Colonic mucosa (tissue), 4 donors: ENCODE measurements around the gene TP53I13. TPM values are rescaled to one million over a fixed set of nuclear protein-coding genes. Genes with fewer than 3 reads are reported as not detected.

ENCODE experiments used
- DNase-seq: peaks from one replicate; pipeline ENCODE4 v3.0.0-alpha.2; 2020
- H3K27ac ChIP-seq: fragments of 200-600 bp; one replicate; pipeline ENCODE4 v1.8.0; 2021
- H3K27me3 ChIP-seq: fragments of 200-600 bp; one replicate; pipeline ENCODE4 v1.8.0; 2021
- H3K36me3 ChIP-seq: fragments of 200-600 bp; one replicate; pipeline ENCODE4 v1.8.0; 2021
- H3K4me1 ChIP-seq: fragments of 200-600 bp; one replicate; pipeline ENCODE4 v1.8.0; 2021; ENCODE audit warnings: mild to moderate bottlenecking
- H3K4me3 ChIP-seq: fragments of 200-600 bp; one replicate; pipeline ENCODE4 v1.8.0; 2021
- H3K9ac ChIP-seq, 2 donors: one replicate each; pipeline ENCODE4 v1.7.0; 2013; ENCODE audit warnings: control low read depth in 2 of 2, low read depth in 2 of 2, low read length in 2 of 2
- H3K9me3 ChIP-seq: fragments of 200-600 bp; one replicate; pipeline ENCODE4 v1.8.0; 2021
- intact Hi-C: fragments of 100-400 bp; cut with DNase I; formaldehyde crosslinking; loops from one replicate; pipeline ENCODE4 v1.14.1; 2022
- total RNA-seq, 2 donors: library from RNA; stranded (reverse); fragmentation: NEBNext Ultra II Directional in 1 of 2; extraction: Animal tissue kit (Norgen Biotek cat#: 25700) in 1 of 2; gene quantifications; one replicate each; pipeline ENCODE4 v1.2.1, GENCODE V29; 2021
- TF ChIP-seq, protein P1 (sequence below): fragments of 200-600 bp; IDR thresholded peaks from one replicate; pipeline ENCODE4 v1.8.0; 2022; ENCODE audit warnings: antibody characterized with exemption, mild to moderate bottlenecking
- donor health status: healthy.
- donor health status: DM: no; HTN: no; CAD: no.
- donor health status: DM: no; HTN: no; CAD: no.

The TP53I13 gene
- total RNA-seq, 2 donors from 2014 or later, result 41.2 to 91.2 TPM

DNA sequence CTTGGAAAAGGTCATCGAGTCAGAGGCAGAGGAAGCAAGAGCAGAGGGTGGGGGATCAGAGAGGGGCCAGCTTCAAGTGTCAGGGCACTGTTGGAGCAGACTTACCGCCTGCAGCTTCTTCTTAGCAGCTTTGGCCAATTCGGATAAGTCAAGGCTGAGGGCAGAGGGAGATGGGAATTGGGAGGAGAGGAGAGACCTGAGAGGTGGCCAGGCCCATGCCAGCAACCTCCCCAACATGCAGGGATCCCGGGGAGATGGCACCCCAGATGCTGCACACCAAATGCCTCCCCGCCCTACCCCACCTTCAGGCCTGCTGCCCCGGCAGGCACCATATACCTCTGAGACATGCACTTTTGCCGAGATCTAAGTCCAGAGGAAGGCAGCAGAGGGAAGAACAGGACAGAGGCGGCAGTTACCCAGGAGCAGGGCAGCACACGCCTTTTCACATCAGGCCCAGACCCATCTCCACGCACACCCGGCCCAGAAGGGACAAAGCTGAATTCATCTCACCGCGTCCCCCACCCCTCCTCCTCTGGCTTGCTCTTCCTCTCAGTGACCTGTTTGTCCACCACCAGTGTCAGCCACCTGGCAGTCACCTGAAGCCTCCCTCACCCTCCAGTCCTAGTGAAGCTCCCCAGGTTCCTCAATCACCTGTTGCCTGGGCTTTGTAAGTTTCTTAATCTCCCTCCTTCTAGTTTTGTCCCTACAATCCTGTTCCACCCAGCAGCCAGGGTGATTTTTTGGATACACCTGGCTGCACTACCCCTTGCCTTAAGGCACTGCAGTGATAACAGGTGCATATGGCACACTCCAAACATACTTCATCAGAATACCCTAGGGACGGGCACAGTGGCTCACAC lies 10.4 kb downstream of the TP53I13 start:
- no peak overlapping the region for H3K27ac ChIP-seq
- H3K36me3 ChIP-seq, result peaks cover 6% of the 10 kb centered on the region

DNA sequence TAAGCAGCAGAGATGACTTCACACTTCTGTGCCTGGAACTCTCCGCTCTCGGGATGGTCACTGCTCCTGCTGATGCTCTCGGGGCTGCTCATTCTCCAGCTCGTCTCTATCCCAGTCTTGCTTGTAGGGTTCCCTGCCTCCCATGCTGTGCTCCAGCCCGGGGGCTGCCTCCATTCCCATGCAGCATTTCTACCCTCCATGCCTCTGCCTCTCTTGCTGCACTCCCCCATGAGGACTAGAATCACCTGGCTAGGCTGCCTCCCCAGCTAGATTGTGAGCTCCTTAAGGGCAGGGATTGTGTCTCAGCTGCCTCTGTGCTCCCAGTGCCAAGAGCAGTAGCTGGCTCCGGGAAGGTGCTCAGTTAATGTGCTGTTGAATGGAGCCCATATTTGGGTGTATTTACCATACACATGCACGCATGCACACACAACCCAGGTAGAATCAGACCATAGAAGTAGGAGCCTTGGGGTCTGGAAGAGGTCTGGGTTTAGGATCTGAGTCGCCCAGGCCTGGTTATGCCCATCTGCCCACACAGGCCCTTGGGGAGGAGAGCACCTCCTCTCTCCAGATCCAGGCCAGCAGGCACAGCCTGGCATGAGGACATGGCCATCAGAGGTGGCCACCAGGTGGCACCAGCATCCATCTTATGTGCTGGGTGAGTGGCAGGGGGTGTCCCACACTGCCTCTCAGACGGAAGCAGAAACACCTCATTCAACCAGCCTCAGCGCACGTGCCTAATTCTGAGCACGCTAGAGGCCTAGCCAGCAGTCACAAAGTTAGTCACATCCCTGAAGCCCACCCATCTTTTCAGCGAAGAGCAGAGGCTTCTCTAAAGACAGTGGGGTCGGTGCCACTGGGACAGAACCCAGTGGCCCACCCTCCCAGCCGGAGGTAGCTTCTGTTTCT lies 11.6 kb downstream of the TP53I13 start:
- no peaks in the 10 kb centered on the region for H3K27me3 ChIP-seq
- TF ChIP-seq, protein P1, sequence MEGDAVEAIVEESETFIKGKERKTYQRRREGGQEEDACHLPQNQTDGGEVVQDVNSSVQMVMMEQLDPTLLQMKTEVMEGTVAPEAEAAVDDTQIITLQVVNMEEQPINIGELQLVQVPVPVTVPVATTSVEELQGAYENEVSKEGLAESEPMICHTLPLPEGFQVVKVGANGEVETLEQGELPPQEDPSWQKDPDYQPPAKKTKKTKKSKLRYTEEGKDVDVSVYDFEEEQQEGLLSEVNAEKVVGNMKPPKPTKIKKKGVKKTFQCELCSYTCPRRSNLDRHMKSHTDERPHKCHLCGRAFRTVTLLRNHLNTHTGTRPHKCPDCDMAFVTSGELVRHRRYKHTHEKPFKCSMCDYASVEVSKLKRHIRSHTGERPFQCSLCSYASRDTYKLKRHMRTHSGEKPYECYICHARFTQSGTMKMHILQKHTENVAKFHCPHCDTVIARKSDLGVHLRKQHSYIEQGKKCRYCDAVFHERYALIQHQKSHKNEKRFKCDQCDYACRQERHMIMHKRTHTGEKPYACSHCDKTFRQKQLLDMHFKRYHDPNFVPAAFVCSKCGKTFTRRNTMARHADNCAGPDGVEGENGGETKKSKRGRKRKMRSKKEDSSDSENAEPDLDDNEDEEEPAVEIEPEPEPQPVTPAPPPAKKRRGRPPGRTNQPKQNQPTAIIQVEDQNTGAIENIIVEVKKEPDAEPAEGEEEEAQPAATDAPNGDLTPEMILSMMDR, result peak; percentile 85
- intact Hi-C loops, result loop anchor here (5.0 kb wide), 2 partner anchors 37 to 197 kb away; no protein-coding TSS in a partner anchor
- peak overlapping the region in 1 of 2 donors; percentile 9 for H3K9ac ChIP-seq
- no peak overlapping the region for H3K4me3 ChIP-seq
- H3K9me3 ChIP-seq, result no peaks in the 10 kb centered on the region
- peak; percentile 88 for DNase-seq
- peaks cover 2% of the 10 kb centered on the region for H3K4me1 ChIP-seq
- H3K36me3 ChIP-seq, result peaks cover 6% of the 10 kb centered on the region
- no peak overlapping the region for H3K27ac ChIP-seq

More for the DNA sequence above, 10.4 kb downstream of the TP53I13 start:
- H3K4me1 ChIP-seq, result peaks cover 4% of the 10 kb centered on the region
- intact Hi-C loops, result no loop called here
- DNase-seq, result no peak
- no peaks in the 10 kb centered on the region for H3K9me3 ChIP-seq
- TF ChIP-seq, protein P1, result no peak
- H3K9ac ChIP-seq, result no peak overlapping the region
- H3K4me3 ChIP-seq, result no peak overlapping the region
- H3K27me3 ChIP-seq, result no peaks in the 10 kb centered on the region

DNA sequence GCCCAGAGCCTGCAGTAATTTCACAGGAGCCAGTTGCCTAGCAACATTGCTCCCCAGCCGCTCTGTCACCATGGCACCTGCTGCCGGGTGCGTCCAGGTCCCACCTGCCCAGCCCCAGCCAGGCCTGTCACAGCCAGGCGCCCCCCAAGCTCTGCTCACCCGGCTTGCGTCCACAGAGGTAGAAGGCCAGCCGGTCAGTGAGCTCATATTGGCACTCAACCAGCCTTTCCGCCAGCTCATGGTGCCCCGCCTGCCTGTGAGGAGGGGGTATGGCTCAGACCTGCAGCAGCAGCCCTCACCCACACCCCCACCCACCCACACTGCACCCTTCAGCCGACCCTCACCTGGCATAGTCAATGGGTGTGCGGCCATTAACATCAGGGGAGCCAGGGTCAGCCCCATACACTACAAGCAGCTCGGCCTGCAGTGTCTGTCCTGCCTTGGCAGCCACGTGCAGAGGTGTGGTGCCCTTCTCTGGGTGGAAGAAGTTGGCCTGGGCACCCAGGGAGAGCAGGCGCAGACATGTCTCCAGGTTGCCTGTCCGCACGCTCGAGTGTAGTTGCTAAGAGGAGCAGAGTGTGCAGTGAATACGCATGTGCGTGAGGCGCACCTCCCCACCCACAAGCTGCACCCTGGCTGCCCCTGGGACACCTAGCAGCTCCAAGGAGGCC lies 13.2 kb downstream of the TP53I13 start:
- H3K27ac ChIP-seq, result no peak overlapping the region
- intact Hi-C loops, result loop anchor here (5.0 kb wide), 2 partner anchors 36 to 196 kb away; no protein-coding TSS in a partner anchor
- no peaks in the 10 kb centered on the region for H3K36me3 ChIP-seq
- H3K4me1 ChIP-seq, result peaks cover 6% of the 10 kb centered on the region
- H3K4me3 ChIP-seq, result no peak overlapping the region
- no peaks in the 10 kb centered on the region for H3K27me3 ChIP-seq
- TF ChIP-seq, protein P1, result no peak
- no peak overlapping the region for H3K9ac ChIP-seq
- H3K9me3 ChIP-seq, result no peaks in the 10 kb centered on the region
- DNase-seq, result no peak

DNA sequence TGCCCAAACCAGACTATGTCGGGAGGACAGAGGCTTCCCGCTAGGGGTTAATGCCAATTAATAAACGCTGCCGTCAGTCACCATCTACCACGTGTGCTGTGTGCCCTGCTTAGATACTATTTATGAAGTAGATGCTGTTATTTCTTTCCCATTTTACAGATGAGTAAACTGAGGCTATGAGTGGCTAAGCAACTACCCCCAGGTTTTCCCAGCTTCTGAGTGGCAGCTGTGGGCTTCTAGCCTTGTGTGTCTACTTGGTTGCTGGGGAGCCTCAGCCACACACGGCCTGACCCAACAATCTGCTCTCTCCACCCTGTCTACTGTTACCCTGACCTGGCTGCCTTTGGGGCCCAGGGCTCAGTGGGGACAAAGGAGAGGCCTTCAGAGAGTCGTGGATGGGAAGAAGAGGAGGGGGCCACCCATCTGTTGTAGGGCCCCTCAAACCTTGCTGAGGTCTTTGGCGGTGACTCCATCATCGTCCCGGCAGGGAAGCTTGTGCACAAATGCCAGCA lies 13.8 kb downstream of the TP53I13 start:
- no peak for DNase-seq
- Histone ChIP-seq H3K4me1 (peaks cover 9% of the 10 kb centered on the region), H3K27me3 (no peaks in the 10 kb centered on the region), H3K9me3 (no peaks in the 10 kb centered on the region), H3K27ac (no peak overlapping the region), H3K36me3 (no peaks in the 10 kb centered on the region), H3K9ac (no peak overlapping the region), H3K4me3 (no peak overlapping the region)
- intact Hi-C loops, result loop anchor here (5.0 kb wide), 2 partner anchors 35 to 195 kb away; no protein-coding TSS in a partner anchor
- TF ChIP-seq, protein P1, result no peak
